GM18907 (cell line): ENCODE results near the gene PTPRG.

Experiments
- ATAC-seq: cut with Tn5 transposase; IDR thresholded peaks from one replicate; pipeline ENCODE4 v1.9.1; 2021; ENCODE audit warnings: mild to moderate bottlenecking, moderate library complexity; ENCODE audit not compliant: unreplicated experiment

Gene PTPRG

GRCh38 chr3:61913701-61914100, 352.3 kb downstream of the PTPRG start:
- no peak for ATAC-seq

GRCh38 chr3:61914276-61914675, 352.9 kb downstream of the PTPRG start:
- no peak for ATAC-seq

GRCh38 chr3:61915296-61915695, 353.9 kb downstream of the PTPRG start:
- ATAC-seq = no peak

GRCh38 chr3:61919371-61919770, 358.0 kb downstream of the PTPRG start:
- no peak for ATAC-seq

GRCh38 chr3:61922118-61922517, 360.7 kb downstream of the PTPRG start:
- no peak for ATAC-seq

GRCh38 chr3:61924090-61924735, 362.8 kb downstream of the PTPRG start:
- ATAC-seq = no peak

- ATAC-seq = no peak
Measured at GRCh38 chr3:61924991-61925390, 363.6 kb downstream of the PTPRG start.

GRCh38 chr3:61925721-61926120, 364.4 kb downstream of the PTPRG start:
- ATAC-seq = no peak

GRCh38 chr3:61926923-61927322, 365.6 kb downstream of the PTPRG start:
- no peak for ATAC-seq

GRCh38 chr3:61927332-61927731, 366.0 kb downstream of the PTPRG start:
- ATAC-seq = no peak

GRCh38 chr3:61928039-61928438, 366.7 kb downstream of the PTPRG start:
- no peak for ATAC-seq

GRCh38 chr3:61928776-61929314, 367.5 kb downstream of the PTPRG start:
- ATAC-seq = no peak

GRCh38 chr3:61929617-61930016, 368.2 kb downstream of the PTPRG start:
- ATAC-seq = no peak

- no peak for ATAC-seq
Measured at GRCh38 chr3:61932499-61932898, 371.1 kb downstream of the PTPRG start.

- ATAC-seq = no peak
Measured at GRCh38 chr3:61933798-61934504, 372.6 kb downstream of the PTPRG start.

- no peak for ATAC-seq
Measured at GRCh38 chr3:61934505-61934871, 373.1 kb downstream of the PTPRG start.

GRCh38 chr3:61935814-61936213, 374.4 kb downstream of the PTPRG start:
- no peak for ATAC-seq

GRCh38 chr3:61936344-61936937, 375.1 kb downstream of the PTPRG start:
- ATAC-seq = no peak

GRCh38 chr3:61937477-61937876, 376.1 kb downstream of the PTPRG start:
- no peak for ATAC-seq

- ATAC-seq = no peak
Measured at GRCh38 chr3:61938878-61939549, 377.6 kb downstream of the PTPRG start.

- ATAC-seq = no peak
Measured at GRCh38 chr3:61940236-61940635, 378.9 kb downstream of the PTPRG start.
